Measurements from ENCODE around the gene SPATA31E1.
"Not testable (repeated sequence)": the region's sequence is repeated elsewhere in the genome, so short reads cannot be mapped to it uniquely, and the experiment has no call there.

Gene SPATA31E1

DNA sequence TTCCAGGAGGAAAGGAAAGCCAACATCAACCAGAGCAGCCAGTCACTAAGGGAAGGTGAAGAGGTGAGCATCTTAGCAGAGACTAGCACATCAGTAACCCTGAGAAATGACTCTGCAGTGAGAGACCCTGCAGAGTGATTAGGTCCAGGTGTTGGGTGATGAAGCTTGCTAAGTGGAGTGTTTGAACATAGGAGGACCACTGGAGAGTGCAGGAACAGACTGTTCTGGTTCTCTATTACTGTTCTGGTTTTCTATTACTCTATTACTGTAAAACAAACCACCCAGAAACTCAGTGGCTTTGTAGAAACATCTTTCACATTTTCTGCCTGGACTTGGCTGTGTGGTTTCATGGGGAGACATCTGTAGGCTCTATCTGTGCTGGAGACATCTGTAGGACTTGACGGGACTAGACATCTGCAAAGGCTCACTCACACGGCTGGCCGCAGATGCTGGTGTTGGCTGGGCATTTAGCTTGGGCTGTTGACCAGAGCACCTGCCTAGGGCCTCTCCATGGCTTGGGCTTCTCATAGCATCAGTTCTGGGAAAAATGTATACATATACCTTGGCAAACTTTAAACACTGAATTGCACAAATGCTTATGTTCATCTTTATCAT lies 33.4 kb upstream of the SPATA31E1 start:
- CTCF ChIA-PET: no interaction called here
- POLR2A ChIA-PET: no interaction called here
- TF ChIP-seq LEF1 (IDR thresholded peaks at IDR 0.05; ENCODE audit: borderline replicate concordance) (no peak), SP1 (IDR thresholded peaks at IDR 0.05) (no peak)
- DNase-seq (ENCODE audit: extremely low spot score): no peak

DNA sequence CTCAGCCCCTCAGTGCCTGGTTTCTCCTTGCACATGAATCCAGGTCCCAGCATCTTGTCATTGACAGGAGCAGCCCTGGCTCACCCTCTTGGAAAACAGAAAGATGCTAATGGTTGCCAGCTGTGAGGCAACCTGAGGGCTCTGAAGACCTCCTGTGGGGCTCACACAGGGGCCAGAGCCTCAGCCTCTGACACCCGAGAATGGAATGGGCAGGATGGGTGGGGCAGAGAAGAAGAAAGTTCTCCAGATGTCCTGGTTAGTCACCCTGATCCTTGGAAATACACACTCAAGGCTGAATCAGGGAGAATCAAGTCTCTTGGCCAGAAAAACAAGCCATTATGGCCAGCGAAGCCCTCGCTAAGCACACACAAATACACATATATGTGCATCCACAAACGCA lies 32.3 kb upstream of the SPATA31E1 start:
- ChIA-PET POLR2A (no interaction called here), CTCF (no interaction called here)
- no peak for DNase-seq (ENCODE audit: extremely low spot score)
- TF ChIP-seq PKNOX1 (IDR thresholded peaks at IDR 0.05) (no peak), ELF4 (IDR thresholded peaks at IDR 0.05) (no peak), ZNF384 (IDR thresholded peaks at IDR 0.05) (no peak), BHLHE40 (IDR thresholded peaks at IDR 0.05; ENCODE audit: borderline replicate concordance) (no peak), TARDBP (IDR thresholded peaks at IDR 0.05) (no peak), FOXA1 (IDR thresholded peaks at IDR 0.05) (no peak), SUZ12 (IDR thresholded peaks at IDR 0.05) (no peak), HDGF (IDR thresholded peaks at IDR 0.05; ENCODE audit: borderline replicate concordance) (no peak), ARNT (IDR thresholded peaks at IDR 0.05) (no peak), SP1 (IDR thresholded peaks at IDR 0.05) (no peak), FOXK2 (IDR thresholded peaks at IDR 0.05) (no peak), FOXM1 (IDR thresholded peaks at IDR 0.05; ENCODE audit: borderline replicate concordance) (no peak), L3MBTL2 (conservative IDR thresholded peaks at IDR 0.05) (no peak), CTBP1 (IDR thresholded peaks at IDR 0.05; ENCODE audit: borderline replicate concordance) (no peak), NFRKB (IDR thresholded peaks at IDR 0.05) (no peak), LEF1 (IDR thresholded peaks at IDR 0.05; ENCODE audit: borderline replicate concordance) (no peak)

DNA sequence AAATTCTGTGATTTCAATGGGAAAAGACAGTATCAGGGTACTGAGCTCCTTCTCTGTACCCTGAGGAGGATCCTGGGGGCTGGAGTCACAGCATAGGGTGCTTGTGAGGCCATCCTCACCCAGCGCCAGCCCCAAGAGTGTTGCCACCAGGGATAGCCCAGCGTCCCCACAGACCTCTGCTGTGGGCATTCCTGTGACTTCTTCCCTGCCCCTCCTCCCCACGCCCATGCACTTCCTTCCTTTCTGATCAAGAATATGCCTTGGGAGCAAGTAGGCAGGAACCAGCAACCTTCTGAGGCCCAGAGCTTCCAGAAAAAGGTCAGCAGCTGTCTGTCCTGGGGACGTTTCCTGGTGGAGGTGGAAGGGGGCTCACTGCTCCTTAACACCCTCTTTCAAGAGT lies 31.5 kb upstream of the SPATA31E1 start:
- CTCF ChIA-PET; POLR2A ChIA-PET; DNase-seq (ENCODE audit: extremely low spot score): not testable (repeated sequence)

DNA sequence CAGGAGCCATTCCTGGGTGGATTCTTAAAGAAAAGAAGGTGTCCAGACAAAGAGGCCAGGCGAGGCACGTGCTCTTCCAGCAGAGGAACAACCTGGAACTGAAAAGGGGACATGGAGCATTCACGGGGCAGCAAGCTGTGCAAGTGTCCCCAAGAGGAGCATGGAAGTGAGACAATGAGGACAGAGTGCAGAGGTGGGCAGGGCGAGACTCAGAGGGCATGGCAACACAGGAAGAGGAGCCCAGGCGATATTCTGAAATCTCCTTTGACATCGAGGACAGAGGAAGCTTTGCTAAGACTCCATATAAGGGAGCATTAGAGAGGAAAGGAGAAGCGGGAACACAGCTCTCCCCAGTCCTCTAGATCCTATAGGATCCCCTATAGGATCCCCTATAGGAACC lies 29.4 kb upstream of the SPATA31E1 start:
- ChIA-PET POLR2A (no interaction called here), CTCF (no interaction called here)
- DNase-seq (ENCODE audit: extremely low spot score): no peak
- TF ChIP-seq PKNOX1 (IDR thresholded peaks at IDR 0.05) (no peak), BHLHE40 (IDR thresholded peaks at IDR 0.05; ENCODE audit: borderline replicate concordance) (no peak), ELF4 (IDR thresholded peaks at IDR 0.05) (no peak)

- CTCF ChIA-PET: no interaction called here
- no peak for DNase-seq (ENCODE audit: extremely low spot score)
Observed at GRCh38 chr9:87853876-87854579, 28.6 kb upstream of the SPATA31E1 start.

DNA sequence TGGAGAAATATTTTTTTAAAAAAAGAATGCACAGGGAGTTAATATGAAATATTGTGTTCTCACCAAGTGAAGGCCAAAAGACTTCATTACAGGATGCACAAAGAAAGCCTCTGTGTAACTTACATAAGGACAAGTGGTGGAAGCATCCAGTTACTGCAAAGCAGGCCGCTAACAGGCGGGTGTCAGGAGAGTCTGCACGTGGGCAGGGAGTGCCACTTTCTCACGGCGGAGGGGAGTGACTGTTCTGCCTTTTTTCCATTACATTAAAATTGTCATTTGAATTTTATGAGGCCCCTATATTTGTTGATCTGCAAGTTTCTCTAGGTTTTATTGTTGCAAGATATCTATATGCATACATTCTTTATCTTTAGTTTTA lies 28.1 kb upstream of the SPATA31E1 start:
- ChIA-PET POLR2A (no interaction called here), CTCF (no interaction called here)

More at GRCh38 chr9:87853876-87854579, 28.6 kb upstream of the SPATA31E1 start:
- POLR2A ChIA-PET: no interaction called here
- TF ChIP-seq PKNOX1 (IDR thresholded peaks at IDR 0.05) (no peak), TARDBP (IDR thresholded peaks at IDR 0.05) (no peak), FOXA1 (IDR thresholded peaks at IDR 0.05) (no peak), SUZ12 (IDR thresholded peaks at IDR 0.05) (no peak), LEF1 (IDR thresholded peaks at IDR 0.05; ENCODE audit: borderline replicate concordance) (no peak), NFRKB (IDR thresholded peaks at IDR 0.05) (no peak)

More for the DNA sequence above, 28.1 kb upstream of the SPATA31E1 start:
- TF ChIP-seq TARDBP (IDR thresholded peaks at IDR 0.05) (no peak), ZNF384 (IDR thresholded peaks at IDR 0.05) (no peak), FOXA1 (IDR thresholded peaks at IDR 0.05) (no peak), NFRKB (IDR thresholded peaks at IDR 0.05) (no peak), ELF4 (IDR thresholded peaks at IDR 0.05) (no peak), BHLHE40 (IDR thresholded peaks at IDR 0.05; ENCODE audit: borderline replicate concordance) (no peak), FOXM1 (IDR thresholded peaks at IDR 0.05; ENCODE audit: borderline replicate concordance) (no peak), FOXK2 (IDR thresholded peaks at IDR 0.05) (no peak), LEF1 (IDR thresholded peaks at IDR 0.05; ENCODE audit: borderline replicate concordance) (no peak), PKNOX1 (IDR thresholded peaks at IDR 0.05) (no peak), L3MBTL2 (conservative IDR thresholded peaks at IDR 0.05) (no peak), SP1 (IDR thresholded peaks at IDR 0.05) (no peak)
- no peak for DNase-seq (ENCODE audit: extremely low spot score)
